Natural killer cell (primary cell): ENCODE data around the gene HILPDA. TPM values are rescaled to one million over a fixed set of nuclear protein-coding genes. Genes with fewer than 3 reads are reported as not detected.
"Not testable (repeated sequence)": the region's sequence is repeated elsewhere in the genome, so short reads cannot be mapped to it uniquely, and the experiment has no call there.

Experiments used
- ATAC-seq, 3 donors: fragments of 150-1000 bp in 2 of 3; fragments of 200-7000 bp in 1 of 3; cut with Tn5 transposase; 1 replicate in 1 of 3; 2 replicates in 2 of 3; pipeline ENCODE4 v1.10.0; 2021; ENCODE audit warnings: mild to moderate bottlenecking in 2 of 3, moderate library complexity in 2 of 3
- DNase-seq, 2 donors: peaks; one replicate each; pipeline versions ENCODE4 v3.0.0 to v3.0.0-alpha.2; 2013 to 2021; ENCODE audit warnings: mixed read lengths in 1 of 2
- H3K27ac ChIP-seq: one replicate; pipeline ENCODE4 v1.5.1; 2013; ENCODE audit warnings: mild to moderate bottlenecking, low read length
- H3K27me3 ChIP-seq: one replicate; pipeline ENCODE4 v1.6.1; 2013; ENCODE audit warnings: low read length; ENCODE audit not compliant: control insufficient read depth, insufficient read depth
- H3K36me3 ChIP-seq: one replicate; pipeline ENCODE4 v1.6.1; 2013; ENCODE audit warnings: low read length; ENCODE audit not compliant: control insufficient read depth, insufficient read depth
- H3K4me1 ChIP-seq: one replicate; pipeline ENCODE4 v1.6.1; 2013; ENCODE audit warnings: low read length; ENCODE audit not compliant: control insufficient read depth, insufficient read depth
- H3K4me3 ChIP-seq: one replicate; pipeline ENCODE4 v1.5.1; 2013; ENCODE audit warnings: low read length
- H3K9me3 ChIP-seq: one replicate; pipeline ENCODE4 v1.6.1; 2013; ENCODE audit warnings: low read length; ENCODE audit not compliant: control insufficient read depth, insufficient read depth
- H3K27ac Mint-ChIP-seq, 2 donors: one replicate each; pipeline ENCODE4 v1.8.0; 2022; ENCODE audit warnings: mild to moderate bottlenecking in 2 of 2, mixed read lengths in 2 of 2, moderate library complexity in 1 of 2
- H3K27me3 Mint-ChIP-seq, 2 donors: one replicate each; pipeline ENCODE4 v1.8.0; 2022; ENCODE audit warnings: low read depth in 2 of 2, mixed read lengths in 2 of 2
- H3K36me3 Mint-ChIP-seq: one replicate; pipeline ENCODE4 v1.8.0; 2022; ENCODE audit warnings: mixed read lengths
- H3K4me1 Mint-ChIP-seq, 2 donors: one replicate each; pipeline ENCODE4 v1.8.0; 2022; ENCODE audit warnings: mixed read lengths in 2 of 2
- H3K4me3 Mint-ChIP-seq: one replicate; pipeline ENCODE4 v1.8.0; 2022; ENCODE audit warnings: mild to moderate bottlenecking, moderate library complexity, mixed read lengths
- H3K9me3 Mint-ChIP-seq, 2 donors: one replicate each; pipeline ENCODE4 v1.8.0; 2022; ENCODE audit warnings: mixed read lengths in 2 of 2
- WGBS: methylation state at CpG from one replicate; pipeline ENCODE4 v1.1.7; 2013; ENCODE audit warnings: missing lambda C conversion rate; ENCODE audit not compliant: insufficient coverage; 5-methylcytosine and 5-hydroxymethylcytosine counted together
- intact Hi-C: fragments of 100-400 bp; cut with micrococcal nuclease; formaldehyde crosslinking; loops from one replicate; pipeline ENCODE4 v1.14.2; 2022
- total RNA-seq, 4 donors: library from RNA; stranded (reverse); fragments of 120-200 nt in 1 of 4; gene quantifications; one replicate each; pipeline versions ENCODE4 v1.2.3 to v1.2.4, GENCODE V29; 2013 to 2022
- TF ChIP-seq, protein P1 (sequence below): fragments of 200-600 bp; IDR thresholded peaks from one replicate; pipeline ENCODE4 v1.8.0; 2022; ENCODE audit warnings: antibody characterized with exemption

HILPDA gene
- total RNA-seq, 3 donors from 2014 or later (not counting 1 experiment from before 2014, with no cell fraction given): 1.9 to 5.1 (median 2.3) TPM

DNA sequence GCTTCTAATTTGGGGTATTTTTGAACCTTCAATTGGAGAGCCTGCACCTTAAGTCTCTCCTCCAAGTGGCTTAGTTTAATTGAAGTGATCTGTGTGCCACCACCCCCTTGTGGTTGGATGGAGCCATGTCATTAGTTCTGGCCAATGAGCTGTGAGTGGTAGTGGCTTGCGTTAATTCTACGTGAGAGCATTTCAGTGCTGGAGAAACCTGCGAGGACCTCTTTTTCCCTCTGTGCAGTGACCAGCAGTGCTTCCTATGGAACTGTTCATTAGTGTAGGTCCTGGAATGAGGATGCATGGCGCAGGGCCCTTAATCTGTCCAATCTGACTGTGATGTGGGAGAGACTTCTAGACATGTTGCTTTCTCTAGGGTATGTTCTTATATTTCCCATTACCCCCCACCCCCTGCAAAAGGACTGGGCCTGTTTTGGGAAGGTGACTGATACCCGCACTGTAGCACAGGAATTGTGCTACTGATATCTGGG lies 3.8 kb downstream of the HILPDA start:
- Histone ChIP-seq H3K4me3 (no peak overlapping the region), H3K4me1 (peaks cover 33% of the 10 kb centered on the region), H3K27me3 (no peaks in the 10 kb centered on the region), H3K27ac (peak overlapping the region; percentile 29), H3K36me3 (no peaks in the 10 kb centered on the region), H3K9me3 (no peaks in the 10 kb centered on the region)
- intact Hi-C loops: loop anchor here (1.0 to 10.0 kb wide), 3 partner anchors 32 to 75 kb away; partner anchors contain the start of gene IMPDH1
- no peaks in the 10 kb centered on the region for H3K36me3 Mint-ChIP-seq
- ATAC-seq: peak; percentile 51 to 74 (median 55)
- DNase-seq: peak; percentile 47 to 89
- H3K27ac Mint-ChIP-seq: peak overlapping the region; percentile 71 to 86
- 29% methylated on average over 4 of the region's 5 CpGs for WGBS
- TF ChIP-seq, protein P1, sequence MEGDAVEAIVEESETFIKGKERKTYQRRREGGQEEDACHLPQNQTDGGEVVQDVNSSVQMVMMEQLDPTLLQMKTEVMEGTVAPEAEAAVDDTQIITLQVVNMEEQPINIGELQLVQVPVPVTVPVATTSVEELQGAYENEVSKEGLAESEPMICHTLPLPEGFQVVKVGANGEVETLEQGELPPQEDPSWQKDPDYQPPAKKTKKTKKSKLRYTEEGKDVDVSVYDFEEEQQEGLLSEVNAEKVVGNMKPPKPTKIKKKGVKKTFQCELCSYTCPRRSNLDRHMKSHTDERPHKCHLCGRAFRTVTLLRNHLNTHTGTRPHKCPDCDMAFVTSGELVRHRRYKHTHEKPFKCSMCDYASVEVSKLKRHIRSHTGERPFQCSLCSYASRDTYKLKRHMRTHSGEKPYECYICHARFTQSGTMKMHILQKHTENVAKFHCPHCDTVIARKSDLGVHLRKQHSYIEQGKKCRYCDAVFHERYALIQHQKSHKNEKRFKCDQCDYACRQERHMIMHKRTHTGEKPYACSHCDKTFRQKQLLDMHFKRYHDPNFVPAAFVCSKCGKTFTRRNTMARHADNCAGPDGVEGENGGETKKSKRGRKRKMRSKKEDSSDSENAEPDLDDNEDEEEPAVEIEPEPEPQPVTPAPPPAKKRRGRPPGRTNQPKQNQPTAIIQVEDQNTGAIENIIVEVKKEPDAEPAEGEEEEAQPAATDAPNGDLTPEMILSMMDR: peak; percentile 69
- peak overlapping the region; percentile 59 for H3K4me3 Mint-ChIP-seq
- peaks cover 35 to 36% of the 10 kb centered on the region in 2 donors for H3K4me1 Mint-ChIP-seq
- no peaks in the 10 kb centered on the region for H3K9me3 Mint-ChIP-seq
- H3K27me3 Mint-ChIP-seq: no peaks in the 10 kb centered on the region

DNA sequence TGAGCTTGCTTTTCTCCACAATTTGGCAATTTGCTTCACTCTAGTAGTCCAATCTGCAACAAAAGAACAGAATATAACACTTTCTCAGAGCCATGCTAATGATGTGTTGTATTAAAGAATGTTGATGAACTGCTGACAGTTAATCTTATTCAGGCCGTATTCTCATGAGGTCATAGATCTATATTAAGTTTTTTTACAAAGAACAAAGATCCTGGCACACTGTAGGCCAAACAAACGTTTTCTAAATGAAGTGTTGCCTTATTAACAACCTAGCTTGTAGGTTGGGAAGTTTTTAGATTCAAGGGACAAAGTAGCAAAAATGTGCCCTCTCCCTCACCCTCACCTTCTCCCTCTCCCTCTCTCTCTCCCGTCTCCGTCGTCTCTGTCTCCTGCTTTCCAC lies 6.8 kb downstream of the HILPDA start:
- H3K4me3 Mint-ChIP-seq: no peak overlapping the region
- ATAC-seq: no peak
- H3K27me3 Mint-ChIP-seq: no peaks in the 10 kb centered on the region
- no peaks in the 10 kb centered on the region for H3K9me3 ChIP-seq
- intact Hi-C loops: no loop called here
- H3K27me3 ChIP-seq: no peaks in the 10 kb centered on the region
- H3K4me1 ChIP-seq: peaks cover 8% of the 10 kb centered on the region
- no peak overlapping the region for H3K4me3 ChIP-seq
- 98% methylated on average over 3 of the region's 5 CpGs for WGBS
- no peaks in the 10 kb centered on the region for H3K36me3 ChIP-seq
- no peaks in the 10 kb centered on the region for H3K36me3 Mint-ChIP-seq
- peaks cover 23 to 24% of the 10 kb centered on the region in 2 donors for H3K4me1 Mint-ChIP-seq
- H3K27ac Mint-ChIP-seq: no peak overlapping the region
- H3K9me3 Mint-ChIP-seq: no peaks in the 10 kb centered on the region
- TF ChIP-seq, protein P1: no peak
- no peak for DNase-seq
- no peak overlapping the region for H3K27ac ChIP-seq

DNA sequence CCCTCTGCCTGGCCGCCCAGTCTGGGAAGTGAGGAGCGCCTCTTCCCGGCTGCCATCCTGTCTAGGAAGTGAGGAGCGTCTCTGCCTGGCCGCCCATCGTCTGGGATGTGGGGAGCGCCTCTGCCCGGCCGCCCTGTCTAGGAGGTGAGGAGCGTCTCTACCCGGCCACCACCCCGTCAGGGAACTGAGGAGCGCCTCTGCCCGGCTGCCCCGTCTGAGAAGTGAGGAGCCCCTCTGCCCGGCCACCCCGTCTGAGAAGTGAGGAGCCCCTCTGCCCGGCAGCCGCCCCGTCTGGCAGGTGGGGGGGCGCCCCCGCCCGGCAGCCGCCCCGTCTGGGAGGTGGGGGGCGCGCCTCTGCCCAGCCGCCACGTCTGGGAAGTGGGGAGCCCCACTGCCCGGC lies 7.7 kb downstream of the HILPDA start:
- intact Hi-C loops, ATAC-seq, H3K9me3 ChIP-seq, H3K4me3 ChIP-seq, H3K4me1 ChIP-seq, H3K27me3 Mint-ChIP-seq, H3K9me3 Mint-ChIP-seq, H3K27ac Mint-ChIP-seq, H3K27ac ChIP-seq, H3K4me3 Mint-ChIP-seq, H3K36me3 ChIP-seq, H3K27me3 ChIP-seq, H3K36me3 Mint-ChIP-seq, DNase-seq: not testable (repeated sequence)
- WGBS: 98% methylated on average over 29 of the region's 30 CpGs
- H3K4me1 Mint-ChIP-seq: peaks cover 17% of the 10 kb centered on the region in 2 donors

DNA sequence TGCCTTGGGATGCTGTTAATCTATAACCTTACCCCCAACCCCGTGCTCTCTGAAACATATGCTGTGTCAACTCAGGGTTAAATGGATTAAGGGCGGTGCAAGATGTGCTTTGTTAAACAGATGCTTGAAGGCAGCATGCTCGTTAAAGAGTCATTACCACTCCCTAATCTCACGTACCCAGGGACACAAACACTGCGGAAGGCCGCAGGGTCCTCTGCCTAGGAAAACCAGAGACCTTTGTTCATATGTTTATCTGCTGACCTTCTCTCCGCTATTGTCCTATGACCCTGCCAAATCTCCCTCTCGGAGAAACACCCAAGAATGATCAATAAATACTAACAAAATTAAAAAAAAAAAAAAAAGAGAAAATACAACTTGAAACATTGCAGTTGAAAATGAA lies 8.3 kb downstream of the HILPDA start:
- ATAC-seq, H3K27me3 ChIP-seq, H3K27ac ChIP-seq, H3K9me3 Mint-ChIP-seq, H3K9me3 ChIP-seq, H3K4me3 Mint-ChIP-seq, H3K36me3 ChIP-seq, intact Hi-C loops, H3K4me1 ChIP-seq, H3K4me3 ChIP-seq, DNase-seq, H3K27me3 Mint-ChIP-seq, H3K36me3 Mint-ChIP-seq, H3K27ac Mint-ChIP-seq: not testable (repeated sequence)
- 96% methylated on average over 8 of the region's 8 CpGs for WGBS
- peaks cover 11% of the 10 kb centered on the region in 2 donors for H3K4me1 Mint-ChIP-seq

DNA sequence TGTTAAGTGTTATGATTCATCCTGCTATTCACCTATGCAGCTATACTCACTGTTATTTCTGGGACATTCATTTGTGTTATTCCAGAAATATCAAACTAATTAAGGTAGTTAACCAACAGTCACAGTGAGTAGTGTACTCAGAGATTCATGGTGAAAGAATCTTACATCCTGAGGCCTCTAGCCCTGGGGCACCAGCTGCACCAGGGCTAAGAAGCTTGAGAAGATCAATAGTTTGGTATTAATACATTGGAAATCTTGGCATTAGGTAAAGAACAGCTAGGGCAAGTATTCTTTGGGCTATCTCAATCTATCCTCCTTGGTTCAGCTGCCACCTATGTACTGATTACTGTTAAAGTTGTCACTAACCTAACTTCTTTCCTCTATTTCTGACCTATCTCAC lies 11.2 kb downstream of the HILPDA start:
- ATAC-seq, H3K4me1 ChIP-seq, H3K27ac Mint-ChIP-seq, H3K4me1 Mint-ChIP-seq, H3K36me3 ChIP-seq, H3K27me3 Mint-ChIP-seq, H3K36me3 Mint-ChIP-seq, H3K4me3 ChIP-seq, H3K9me3 Mint-ChIP-seq, H3K27me3 ChIP-seq, intact Hi-C loops, DNase-seq, H3K27ac ChIP-seq, H3K9me3 ChIP-seq, H3K4me3 Mint-ChIP-seq: not testable (repeated sequence)
